ENCODE data around the gene TGOLN2. TPM values are rescaled to one million over a fixed set of nuclear protein-coding genes. Genes with fewer than 3 reads are reported as not detected.
A peak's percentile ranks its signal among the peaks of the same experiment; 100 is the strongest.
"Not testable (repeated sequence)": the region's sequence is repeated elsewhere in the genome, so short reads cannot be mapped to it uniquely, and the experiment has no call there.

The TGOLN2 gene
- total and polyA plus RNA-seq, 8 donors: 90.3 to 133 (median 99.9) TPM

GRCh38 chr2:85340034-85340892 lies 12.5 kb upstream of the TGOLN2 start:
- no peak overlapping the region for H3K27ac ChIP-seq
- H3K9me3 ChIP-seq: no peaks in the 10 kb centered on the region
- DNase-seq: peak in 1 of 4 donors; percentile 48
- H3K27me3 ChIP-seq: no peaks in the 10 kb centered on the region
- intact Hi-C loops (cut with DNase I): no loop called here
- H3K36me3 ChIP-seq: peaks cover 0 to 31% of the 10 kb centered on the region in 2 donors
- H3K4me3 ChIP-seq: no peak overlapping the region
- ATAC-seq: peak; percentile 82
- H3K4me1 ChIP-seq: no peaks in the 10 kb centered on the region
- no peak for TF ChIP-seq CTCF (IDR thresholded peaks at IDR 0.05)

- Histone ChIP-seq H3K27ac (no peak overlapping the region), H3K36me3 (no peaks in the 10 kb centered on the region), H3K27me3 (no peaks in the 10 kb centered on the region), H3K4me1 (no peaks in the 10 kb centered on the region), H3K4me3 (no peak overlapping the region), H3K9me3 (no peaks in the 10 kb centered on the region)
- no peak for TF ChIP-seq CTCF (IDR thresholded peaks at IDR 0.05)
- DNase-seq: no peak
- intact Hi-C loops (cut with DNase I): no loop called here
- ATAC-seq: no peak
These were observed 7.1 kb upstream of the TGOLN2 start for GRCh38 chr2:85334928-85335327.

- H3K36me3 ChIP-seq; H3K4me1 ChIP-seq; DNase-seq; H3K27me3 ChIP-seq; H3K4me3 ChIP-seq; intact Hi-C loops (cut with DNase I); H3K9me3 ChIP-seq; ATAC-seq; H3K27ac ChIP-seq: not testable (repeated sequence)
These were observed 6.1 kb upstream of the TGOLN2 start for GRCh38 chr2:85333877-85334276.

GRCh38 chr2:85330839-85331636 lies 3.2 kb upstream of the TGOLN2 start:
- H3K27me3 ChIP-seq: no peaks in the 10 kb centered on the region
- no peak for TF ChIP-seq CTCF (IDR thresholded peaks at IDR 0.05)
- H3K4me3 ChIP-seq: no peak overlapping the region
- no peaks in the 10 kb centered on the region for H3K9me3 ChIP-seq
- H3K4me1 ChIP-seq: peaks cover 0 to 21% of the 10 kb centered on the region in 2 donors
- DNase-seq (no peak), ATAC-seq (no peak)
- intact Hi-C loops (cut with DNase I): no loop called here
- H3K36me3 ChIP-seq: no peaks in the 10 kb centered on the region
- H3K27ac ChIP-seq: no peak overlapping the region

- H3K36me3 ChIP-seq; H3K27ac ChIP-seq; DNase-seq; H3K27me3 ChIP-seq; intact Hi-C loops (cut with DNase I); ATAC-seq; H3K4me3 ChIP-seq; H3K9me3 ChIP-seq: not testable (repeated sequence)
- peaks cover 8 to 34% of the 10 kb centered on the region in 2 donors for H3K4me1 ChIP-seq
These were observed 1.9 kb upstream of the TGOLN2 start for GRCh38 chr2:85329701-85330100.

GRCh38 chr2:85329181-85329651 lies 1.4 kb upstream of the TGOLN2 start:
- Histone ChIP-seq H3K4me1 (peaks cover 9 to 39% of the 10 kb centered on the region in 2 donors), H3K27me3 (no peaks in the 10 kb centered on the region), H3K36me3 (peaks cover 0 to 7% of the 10 kb centered on the region in 2 donors), H3K4me3 (no peak overlapping the region), H3K9me3 (no peaks in the 10 kb centered on the region), H3K27ac (no peak overlapping the region)
- no peak for TF ChIP-seq CTCF (IDR thresholded peaks at IDR 0.05)
- ATAC-seq (no peak), DNase-seq (no peak)
- intact Hi-C loops (cut with DNase I): no loop called here
